Measurements from ENCODE around the gene BMPER.

BMPER gene

DNA sequence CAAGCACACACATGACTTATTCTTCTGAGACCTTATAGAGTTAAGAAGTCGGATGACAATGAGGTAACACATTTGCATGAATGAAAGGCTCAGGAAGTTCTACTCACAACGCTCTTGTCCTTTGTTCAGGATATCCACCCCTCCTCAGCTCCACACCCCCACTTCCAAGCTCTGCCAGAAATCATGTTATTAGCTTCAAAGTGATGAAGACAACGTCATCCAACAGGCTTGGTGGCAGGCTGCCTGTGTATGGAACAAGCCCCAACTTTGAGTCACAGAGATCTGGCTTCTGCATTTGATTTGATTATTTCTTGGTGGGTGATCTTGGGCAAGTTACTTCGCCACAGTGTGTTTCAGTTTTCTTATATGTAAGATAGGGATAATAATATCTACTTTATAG, 12.4 kb upstream of the BMPER start:
- no peak for DNase-seq

DNA sequence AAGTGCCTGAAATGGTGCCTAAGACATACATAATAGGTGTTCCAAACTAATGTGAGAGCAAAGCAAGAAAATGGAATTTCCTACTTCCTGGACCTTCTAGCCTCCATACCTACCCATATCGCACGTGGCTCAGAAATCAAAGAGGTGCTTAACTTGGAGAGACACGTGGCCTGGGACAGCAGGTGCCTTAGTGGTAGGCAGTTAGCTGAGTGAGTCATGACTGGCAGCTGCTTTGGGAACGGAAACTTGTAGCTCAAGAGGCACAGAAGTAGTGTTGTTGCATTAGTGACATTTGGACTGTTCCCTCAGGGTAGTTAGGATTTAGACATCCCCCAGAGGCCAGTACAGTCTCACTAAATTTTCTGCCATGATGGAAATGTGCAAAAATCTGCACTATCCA, 12.0 kb upstream of the BMPER start:
- no peak for DNase-seq

DNA sequence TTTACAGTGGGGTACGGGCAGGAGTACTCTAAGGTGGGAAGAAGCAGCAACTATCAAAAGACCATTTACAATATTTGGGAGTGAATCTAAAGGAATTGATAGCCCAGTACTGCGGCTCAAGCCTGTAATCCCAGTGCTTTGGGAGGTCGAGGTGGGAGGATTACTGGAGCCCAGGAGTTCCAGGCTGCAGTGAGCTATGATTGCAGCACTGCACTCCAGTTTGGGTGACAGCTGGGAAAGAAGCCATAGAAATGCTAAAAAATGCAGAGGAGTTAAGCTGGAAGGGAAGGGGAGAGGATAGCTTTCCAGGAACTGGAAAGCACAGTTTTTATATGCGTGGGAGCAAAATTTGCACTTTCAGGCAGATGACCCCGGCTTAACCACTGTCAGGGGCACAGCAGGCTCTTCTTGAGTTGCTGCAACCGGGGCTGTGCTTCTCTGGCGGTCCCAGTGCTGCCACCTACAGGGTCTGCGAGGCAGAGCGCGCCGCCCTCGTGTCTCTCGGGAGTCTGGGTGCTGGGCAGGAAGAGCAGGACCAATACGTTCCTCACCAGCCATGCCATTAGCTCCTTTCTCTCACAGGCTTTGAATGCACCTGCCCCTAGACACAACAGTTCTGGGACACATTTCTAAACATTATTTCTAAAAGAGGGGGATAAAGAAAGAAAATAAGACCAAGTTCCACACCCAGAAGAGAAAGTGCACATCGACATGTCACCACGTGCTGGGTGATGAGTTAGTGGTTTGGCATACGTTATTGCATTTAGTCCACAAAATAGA, 10.1 kb upstream of the BMPER start:
- DNase-seq = peak; percentile 42

DNA sequence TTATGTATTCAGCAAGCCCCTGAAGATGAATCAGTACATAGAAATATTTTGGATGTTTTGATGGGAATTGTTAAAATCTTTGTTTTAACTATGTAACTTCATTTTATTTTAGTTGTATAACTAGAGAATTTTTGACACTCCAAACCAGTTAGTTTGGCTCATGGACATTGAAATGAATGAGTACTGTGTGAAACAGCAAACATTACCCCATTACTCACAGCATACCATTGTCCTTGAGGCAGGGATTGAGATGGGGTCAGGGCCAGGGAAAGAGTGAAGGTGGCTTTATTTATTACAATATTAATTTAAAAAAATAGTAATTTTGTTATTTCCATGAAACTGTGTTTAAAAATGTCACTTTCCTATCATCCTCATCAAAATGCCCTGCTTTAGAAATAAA, 4.8 kb upstream of the BMPER start:
- DNase-seq = no peak

DNA sequence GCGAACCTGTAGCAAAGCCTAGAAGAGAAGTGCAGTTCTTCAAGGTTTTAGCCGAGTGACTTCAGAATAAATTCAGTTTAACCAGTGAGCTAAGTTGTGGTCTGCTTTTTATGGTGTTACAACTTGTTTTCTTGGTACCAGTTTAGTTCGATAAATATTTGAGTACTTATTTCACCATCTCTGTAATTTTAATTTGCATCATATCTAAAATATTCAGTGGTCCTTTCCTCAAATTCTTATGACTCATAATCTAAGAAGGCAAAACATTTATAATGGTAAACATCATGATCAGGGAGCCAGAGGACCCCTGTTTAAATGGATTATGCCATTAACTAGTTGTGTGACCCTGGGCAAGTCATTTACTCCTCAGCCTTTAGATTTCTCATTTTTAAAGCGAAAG, 4.1 kb upstream of the BMPER start:
- DNase-seq = no peak

DNA sequence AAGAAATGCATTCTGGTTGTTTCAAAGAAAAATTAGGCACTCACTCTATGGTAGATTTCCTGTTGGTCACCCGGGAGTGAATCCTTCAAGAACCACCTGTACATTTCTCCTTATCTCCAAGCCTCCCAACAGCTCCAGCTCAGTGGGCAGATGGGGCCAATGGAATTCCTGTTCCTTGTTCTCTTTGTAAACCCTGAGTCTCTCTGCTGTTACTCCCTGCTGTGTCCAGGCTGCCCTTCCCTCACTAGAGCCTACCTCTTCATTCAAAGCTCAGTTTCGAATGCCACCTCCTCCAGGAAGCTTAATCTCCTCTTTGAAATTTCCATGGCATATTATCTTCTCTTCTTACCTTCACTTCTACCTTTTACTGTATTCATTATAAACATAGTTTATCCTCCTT, 3.5 kb upstream of the BMPER start:
- DNase-seq = no peak

DNA sequence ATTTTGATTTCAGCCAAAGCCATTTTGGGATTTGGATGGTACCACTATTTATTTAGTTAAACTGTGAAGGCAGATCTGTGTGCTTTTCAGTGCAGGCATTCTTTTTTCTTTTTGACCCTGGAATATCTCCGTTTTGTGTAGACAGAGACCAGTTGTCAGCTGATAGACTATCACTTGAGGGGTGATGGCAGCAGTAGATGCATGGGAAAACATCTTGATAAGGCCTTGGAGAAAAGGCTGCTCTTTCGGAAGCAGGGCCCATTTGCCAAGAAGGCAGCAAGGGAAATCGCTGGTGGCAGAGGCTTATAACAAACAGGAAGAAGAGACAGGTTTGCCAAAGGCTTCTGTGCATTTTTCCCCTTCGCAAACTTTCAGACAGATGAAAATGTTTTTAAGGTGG, 2.6 kb upstream of the BMPER start:
- no peak for DNase-seq

DNA sequence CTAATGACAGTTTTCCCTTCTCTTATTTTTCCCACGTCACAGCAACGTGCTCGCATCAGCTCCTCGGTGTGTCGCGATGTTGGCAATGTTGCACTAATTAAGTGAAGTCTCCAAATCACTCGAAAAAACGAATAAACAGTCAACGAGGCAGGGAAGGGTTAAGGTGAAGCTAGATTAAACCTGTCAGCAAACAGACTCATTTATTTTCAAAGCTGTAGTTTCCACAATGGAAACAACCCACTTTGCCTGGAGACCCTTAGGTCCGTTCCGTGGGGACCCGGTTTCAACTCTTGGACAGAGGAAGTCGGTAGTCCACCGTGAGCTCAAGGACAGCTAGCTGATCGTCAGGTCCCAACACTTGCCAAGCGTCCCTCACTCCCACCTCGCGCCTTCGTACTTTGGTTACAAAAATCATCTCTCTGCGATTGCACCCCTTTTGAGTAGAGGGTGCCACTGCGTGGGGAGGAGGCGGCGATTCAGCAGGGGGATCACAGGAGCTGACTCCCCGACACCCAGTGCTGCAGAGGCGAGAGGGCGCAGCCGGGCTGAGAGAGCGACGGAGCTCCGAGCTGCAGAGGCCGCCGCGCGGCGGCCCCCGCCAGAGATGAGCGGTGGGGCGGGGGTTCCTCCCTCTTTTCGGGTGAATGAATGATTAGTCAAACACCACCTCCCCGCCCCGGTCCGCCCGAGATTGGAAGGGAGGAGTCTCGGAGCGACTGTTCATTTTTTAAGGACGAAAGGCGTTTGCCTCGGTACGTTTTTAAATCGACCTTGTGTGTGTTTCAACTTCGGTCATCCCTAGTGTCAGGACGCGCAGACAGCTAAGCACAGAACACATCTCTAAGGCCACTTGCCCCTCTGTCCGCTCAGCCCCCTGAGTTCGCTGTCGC, 1.3 kb upstream of the BMPER start:
- no peak for DNase-seq

DNA sequence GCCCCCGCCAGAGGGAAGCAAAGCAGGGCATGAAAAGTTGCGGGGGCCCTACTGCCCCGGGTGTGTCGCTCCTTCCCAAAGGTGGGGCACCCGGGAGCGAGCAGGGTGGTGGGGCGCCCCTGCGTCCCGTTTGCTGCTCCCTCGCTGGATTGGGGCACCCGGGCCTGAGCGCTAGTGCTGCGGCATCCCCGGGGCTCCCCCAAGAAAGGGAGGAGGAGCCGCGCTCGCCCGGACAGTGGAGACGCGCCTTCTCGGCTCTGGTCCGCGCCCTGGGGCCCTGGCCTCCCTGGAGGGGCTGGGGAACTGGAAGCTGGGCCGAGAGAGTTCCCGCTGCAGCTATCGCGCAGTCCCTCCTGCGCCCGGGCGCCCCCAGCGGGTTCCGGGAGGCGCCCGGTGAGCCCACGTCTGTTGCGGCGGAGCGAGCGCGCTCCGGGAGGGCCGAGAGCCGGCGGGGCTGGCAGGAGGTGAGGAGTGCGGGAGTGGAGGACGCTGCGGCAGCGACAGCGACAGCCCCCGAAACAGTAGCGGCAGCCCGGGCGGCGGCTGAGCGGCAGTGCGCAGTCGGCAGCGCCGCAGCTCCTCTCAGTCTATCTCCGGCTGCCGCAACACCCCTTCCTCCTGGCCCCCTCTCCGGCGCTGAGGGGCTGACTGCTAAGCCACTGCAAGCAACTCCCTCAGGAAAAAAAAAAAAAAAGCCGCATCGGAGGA, 504 bp upstream of the BMPER start:
- DNase-seq = no peak

DNA sequence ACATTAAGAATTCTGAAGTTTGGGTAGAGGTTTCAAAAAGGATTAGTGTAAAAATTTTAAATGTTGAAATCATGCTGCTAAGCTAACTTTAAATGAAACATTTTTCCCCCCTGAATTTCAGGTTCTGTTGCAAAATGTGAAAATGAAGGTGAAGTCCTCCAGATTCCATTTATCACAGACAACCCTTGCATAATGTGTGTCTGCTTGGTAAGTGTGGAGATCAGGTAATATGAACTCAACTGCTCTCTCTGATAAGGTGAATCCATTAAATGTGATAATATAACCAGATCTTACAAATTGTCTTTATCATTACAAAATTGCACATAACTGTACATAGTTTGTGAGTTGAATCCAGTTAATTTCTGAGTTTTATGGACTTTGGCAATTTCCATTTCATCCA, 1.4 kb downstream of the BMPER start:
- no peak for DNase-seq

DNA sequence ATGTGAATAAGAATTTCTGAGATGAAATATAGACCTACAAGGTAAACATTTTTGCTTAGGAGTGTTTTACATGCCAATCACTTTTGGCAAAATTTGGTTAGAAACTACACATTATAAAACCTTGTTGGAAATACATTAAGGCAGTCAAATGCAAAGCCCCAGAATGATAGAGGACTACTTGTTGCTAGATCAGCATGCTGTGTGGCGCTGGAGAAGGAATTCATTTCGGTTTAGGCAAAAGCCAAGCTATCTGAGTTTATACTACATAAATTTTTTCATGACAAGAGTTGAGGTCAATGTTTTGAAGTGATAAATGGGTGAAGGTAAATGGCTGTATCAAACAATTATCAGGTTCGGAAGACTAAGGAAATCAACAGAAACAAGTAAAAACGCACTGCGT, 2.3 kb downstream of the BMPER start:
- no peak for DNase-seq

DNA sequence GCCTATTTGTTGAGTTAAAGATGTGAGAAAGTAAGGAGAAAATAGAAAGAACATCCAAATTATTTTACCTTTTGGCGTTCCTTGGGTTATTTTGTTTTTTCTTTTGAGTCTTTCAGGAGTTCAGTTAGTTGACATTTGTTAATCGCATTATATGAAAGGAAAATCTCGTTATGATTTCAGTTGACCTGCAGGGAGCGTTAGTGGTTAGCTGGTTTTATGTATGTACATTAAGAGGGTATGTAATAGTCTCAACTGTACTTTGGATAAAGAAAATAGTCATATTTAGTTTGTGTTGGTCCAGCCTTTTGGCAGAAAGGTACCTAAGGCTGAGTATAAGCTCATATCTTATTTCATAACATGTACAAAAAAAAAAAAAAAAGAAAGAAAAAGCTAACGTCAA, 4.0 kb downstream of the BMPER start:
- DNase-seq = no peak

DNA sequence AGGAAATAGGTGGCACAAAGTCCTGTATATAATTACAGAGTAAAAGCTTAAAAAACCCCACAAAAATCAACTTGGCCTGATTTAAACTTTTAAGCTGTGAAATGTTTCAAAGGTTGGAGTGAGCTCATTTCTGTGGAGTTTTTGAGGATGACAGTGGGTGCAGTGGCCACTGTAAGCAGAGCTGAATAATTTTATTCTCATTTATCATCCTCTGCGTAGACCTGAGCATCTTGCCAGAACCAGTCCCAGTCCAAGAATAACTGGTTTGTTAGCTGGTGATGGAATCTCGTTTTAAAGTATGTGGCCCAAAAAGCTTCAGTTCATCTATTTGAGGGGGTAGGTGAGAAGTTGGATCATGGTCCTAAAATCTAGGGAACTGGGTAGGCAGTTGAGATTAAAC, 4.4 kb downstream of the BMPER start:
- no peak for DNase-seq

DNA sequence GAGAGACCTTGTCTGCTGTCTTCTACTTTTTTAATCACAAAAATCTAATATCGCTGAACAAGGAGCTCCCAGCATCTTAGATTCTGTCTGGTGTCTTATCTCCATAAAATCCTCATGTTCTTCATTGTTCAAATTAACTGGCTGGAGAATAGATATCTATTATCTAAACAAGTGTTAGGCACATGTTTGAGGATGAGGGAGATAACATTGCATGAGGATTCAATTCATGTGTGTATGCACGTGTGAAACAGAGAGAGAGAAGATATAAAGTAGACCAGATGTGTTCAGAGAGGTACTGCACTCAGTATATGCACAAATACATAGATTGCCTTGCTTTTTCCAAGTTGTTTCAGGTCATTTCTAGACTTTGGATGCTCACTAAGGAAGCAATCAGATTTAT, 5.4 kb downstream of the BMPER start:
- no peak for DNase-seq

DNA sequence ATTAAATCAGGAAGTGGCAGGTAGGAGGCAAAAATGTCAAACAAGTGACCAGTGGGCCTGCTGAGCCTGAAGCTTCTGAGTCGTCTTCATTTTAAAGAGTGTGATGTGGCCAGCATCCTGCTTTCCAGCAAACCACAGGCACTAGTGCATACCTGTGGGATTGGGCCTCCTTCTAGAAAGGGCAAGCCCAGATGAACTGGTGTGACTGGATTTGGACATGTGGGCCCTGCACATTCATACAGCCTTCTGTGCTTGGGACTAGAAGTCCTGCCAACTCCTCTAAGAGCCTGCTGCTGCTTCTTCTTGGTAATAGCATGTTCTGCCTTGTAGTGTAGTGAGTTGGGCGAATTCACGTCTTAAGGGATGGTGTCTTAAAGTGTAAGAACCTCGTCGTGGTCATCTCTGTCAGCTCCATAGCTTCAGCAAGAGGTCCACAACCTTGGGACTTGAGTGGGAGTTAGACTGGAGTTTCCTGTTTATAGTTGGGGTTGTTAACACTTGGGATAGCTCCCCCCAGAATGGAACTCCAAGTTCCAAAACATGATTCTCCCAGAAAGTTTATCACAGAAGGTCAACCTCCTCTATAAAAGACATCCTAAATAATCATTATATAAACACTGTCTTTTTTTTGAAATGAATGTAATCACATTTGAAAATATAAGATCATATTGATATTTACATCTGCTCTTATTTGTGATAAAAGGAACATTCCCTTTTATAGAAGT, 11.2 kb downstream of the BMPER start:
- DNase-seq = no peak

DNA sequence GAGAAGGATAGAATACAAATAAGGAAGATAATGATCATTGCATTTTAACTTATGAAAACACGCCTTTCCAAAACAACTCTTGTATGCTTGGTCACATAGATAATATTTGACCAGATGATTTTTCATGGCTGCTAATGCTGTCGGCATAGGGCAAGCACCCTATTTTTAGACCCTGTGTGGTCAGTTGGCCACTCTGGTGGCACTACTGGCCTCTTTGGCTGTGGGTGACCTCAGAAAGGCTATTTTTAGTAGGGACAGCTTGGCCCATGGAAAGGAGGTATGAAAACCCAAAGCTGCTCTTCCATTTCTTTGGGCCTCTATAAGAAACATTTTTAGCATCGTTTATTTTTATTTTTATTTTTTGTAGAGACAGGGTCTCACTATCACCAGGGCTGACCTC, 12.3 kb downstream of the BMPER start:
- no peak for DNase-seq

DNA sequence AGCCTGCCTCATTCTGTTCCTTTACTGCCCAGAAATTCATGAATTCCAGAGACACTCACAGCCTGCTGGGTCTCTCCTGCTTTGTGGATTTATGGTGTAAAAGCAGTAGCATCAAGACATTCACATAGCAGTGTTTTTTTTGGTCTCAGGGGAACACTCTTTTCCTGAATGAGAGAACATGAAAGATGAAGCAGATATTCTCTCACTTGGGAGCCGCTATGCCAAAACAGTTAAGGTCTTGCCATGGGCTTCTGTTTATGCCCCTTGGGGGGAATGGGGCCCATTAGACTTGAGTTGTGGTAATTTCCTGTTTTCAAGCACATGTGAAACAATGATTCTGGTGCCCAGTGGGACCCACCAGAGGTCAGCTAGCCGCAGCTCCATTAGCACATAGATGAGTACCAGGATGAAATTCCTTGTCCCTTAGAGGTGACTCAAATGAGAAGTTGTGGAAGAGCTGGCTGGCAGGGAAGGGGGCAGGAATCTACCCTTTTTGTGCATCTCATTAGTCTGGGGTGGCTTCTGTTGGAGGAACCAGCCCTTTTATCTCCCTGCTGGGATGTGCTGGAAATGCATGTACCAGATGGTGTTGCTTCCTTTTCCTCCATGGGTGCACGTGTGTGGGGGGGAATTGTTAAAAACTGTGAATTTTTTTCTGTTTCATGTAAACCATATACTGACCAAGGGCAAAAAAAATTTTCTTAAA, 13.3 kb downstream of the BMPER start:
- DNase-seq = no peak

DNA sequence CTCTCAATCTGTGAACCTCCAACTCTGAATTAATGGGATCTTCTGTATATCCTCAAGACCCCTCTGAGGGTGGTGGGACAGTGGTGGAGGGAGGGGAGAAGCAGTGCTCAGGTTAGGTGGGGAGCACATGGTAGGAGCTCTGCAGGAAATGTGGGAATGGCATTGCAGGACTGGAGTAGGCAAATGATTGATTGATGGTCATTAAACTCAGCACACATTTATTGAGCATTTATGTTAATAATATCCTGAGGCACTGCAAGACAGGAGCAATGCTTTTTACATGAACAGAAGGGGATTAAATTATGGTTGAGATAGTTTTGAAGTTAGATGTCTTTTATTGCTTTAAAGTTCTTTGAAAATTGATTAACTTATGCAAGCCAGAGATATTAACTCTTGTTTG, 14.1 kb downstream of the BMPER start:
- DNase-seq = no peak

DNA sequence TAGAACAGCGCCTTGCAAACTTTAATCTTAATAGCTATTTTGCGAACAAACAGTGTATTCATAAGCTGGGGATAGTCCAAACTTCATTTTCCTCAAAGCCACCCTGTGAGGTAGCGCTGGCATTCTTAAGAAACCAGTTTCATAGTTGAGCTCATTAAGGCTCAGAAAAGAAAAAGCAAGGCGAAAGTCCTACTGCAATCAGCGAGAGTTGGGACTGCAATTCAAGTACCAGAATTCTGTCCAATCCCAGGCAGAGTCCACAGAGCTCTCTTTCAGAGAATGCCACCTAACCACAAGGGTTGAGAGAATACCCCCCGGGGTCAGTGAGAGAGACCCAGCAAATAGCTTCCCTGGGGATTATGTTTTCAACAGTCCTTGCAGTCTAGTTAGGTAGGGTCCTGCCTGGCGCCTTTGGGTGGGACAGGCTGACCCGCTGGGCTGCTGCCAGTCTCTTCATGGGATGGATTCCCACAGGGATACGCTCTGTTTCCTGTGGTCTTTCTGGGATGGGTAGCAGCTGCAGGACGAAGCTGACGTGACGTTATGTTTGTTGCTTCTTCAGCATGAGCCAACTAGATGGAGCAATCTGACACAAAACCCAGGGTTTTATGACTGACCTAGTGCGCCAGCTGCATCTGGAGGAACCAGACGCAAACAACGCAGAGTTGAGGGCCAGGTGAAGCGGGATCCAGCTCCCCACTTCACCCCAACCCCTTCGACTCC, 16.0 kb downstream of the BMPER start:
- DNase-seq = no peak

DNA sequence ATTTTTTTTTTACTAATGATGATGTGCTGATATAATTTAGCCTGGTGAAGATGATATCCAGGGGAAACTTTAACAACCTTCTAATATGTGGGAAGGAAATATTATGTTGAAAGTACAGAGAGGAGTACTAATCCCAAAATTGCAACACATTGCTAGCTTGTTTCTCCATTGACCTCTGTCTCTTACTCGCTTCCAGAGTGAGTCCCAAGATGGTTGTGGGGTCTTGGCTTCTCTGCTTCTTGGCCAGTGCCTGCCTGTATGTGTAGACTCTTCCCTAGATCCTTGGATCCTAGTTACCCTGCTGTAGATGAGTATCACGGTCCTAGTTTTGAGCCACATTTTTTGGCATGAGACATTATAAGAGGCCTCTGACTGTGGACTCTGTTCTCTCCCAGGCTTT, 17.5 kb downstream of the BMPER start:
- no peak for DNase-seq

DNA sequence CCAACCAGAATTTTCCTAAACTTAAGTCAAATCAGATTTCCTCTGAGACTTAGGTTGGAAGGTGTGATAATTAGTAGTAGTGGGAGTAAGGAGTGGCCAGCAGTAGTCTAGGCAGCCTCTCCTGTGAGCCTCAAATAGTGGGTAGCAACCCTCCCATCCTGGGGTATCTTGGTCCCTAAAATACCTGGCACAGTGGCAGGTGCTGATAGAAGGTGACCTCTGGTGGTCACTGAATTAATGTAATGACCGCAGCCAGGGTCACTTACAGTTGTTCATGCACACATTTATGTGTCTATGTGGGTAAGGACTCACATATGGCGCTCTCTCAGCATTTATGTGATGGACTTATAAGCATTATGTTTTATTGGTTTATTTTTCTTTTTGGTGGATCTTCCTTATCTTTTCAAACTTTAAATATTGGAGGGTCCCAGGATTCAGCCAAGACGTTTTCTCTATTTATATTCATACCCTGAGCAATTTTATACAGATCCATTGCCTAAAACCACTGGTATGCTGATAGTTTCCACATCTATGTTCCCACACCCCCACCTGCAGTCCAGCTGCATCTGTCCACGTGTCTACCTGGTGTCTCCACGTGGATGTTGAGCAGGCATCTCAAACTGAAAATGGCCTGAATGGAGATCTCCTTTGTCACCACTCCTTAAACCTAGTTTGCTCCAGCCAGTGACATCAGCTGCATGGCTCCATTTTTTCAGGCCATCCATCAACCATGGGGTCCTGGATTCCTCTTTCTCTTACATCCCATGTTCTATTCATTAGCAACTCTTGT, 18.3 kb downstream of the BMPER start:
- DNase-seq = no peak

Data from GDM1 (cell line).